Neural progenitor cell (in vitro differentiated cells): ENCODE measurements around the gene C14orf132. TPM values are rescaled to one million over a fixed set of nuclear protein-coding genes. Genes with fewer than 3 reads are reported as not detected.

Experiments
- DNase-seq: peaks from one replicate; pipeline ENCODE4 v3.0.0-alpha.2; 2016; ENCODE audit warnings: low spot score
- H2AFZ ChIP-seq: fragments of 200-600 bp; sonication (generic); replicated peaks from 2 replicates; pipeline ENCODE4 v1.6.1; 2016; ENCODE audit warnings: antibody characterized with exemption
- H3F3A ChIP-seq: fragments of 200-600 bp; sonication (generic); 2 replicates; pipeline ENCODE4 v1.6.1; 2016; ENCODE audit warnings: antibody characterized with exemption, low read depth
- H3K27ac ChIP-seq: fragments of 200-600 bp; sonication (generic); 2 replicates; pipeline ENCODE4 v1.5.1; 2016; ENCODE audit warnings: mild to moderate bottlenecking
- H3K27me3 ChIP-seq: fragments of 200-600 bp; sonication (generic); 2 replicates; pipeline ENCODE4 v1.6.1; 2016; ENCODE audit warnings: mild to moderate bottlenecking, moderate library complexity
- H3K36me3 ChIP-seq: fragments of 200-600 bp; sonication (generic); 2 replicates; pipeline ENCODE4 v1.5.1; 2016
- H3K4me1 ChIP-seq: fragments of 200-600 bp; sonication (generic); 2 replicates; pipeline ENCODE4 v1.6.1; 2016; ENCODE audit warnings: mixed run types
- H3K4me2 ChIP-seq: fragments of 200-600 bp; sonication (generic); 2 replicates; pipeline ENCODE4 v1.6.1; 2016
- H3K4me3 ChIP-seq: fragments of 200-600 bp; sonication (generic); 2 replicates; pipeline ENCODE4 v1.5.1; 2016
- H3K79me2 ChIP-seq: fragments of 200-600 bp; sonication (generic); 2 replicates; pipeline ENCODE4 v1.6.1; 2016; ENCODE audit warnings: low read depth
- H3K9ac ChIP-seq: fragments of 200-600 bp; sonication (generic); 2 replicates; pipeline ENCODE4 v1.6.1; 2016
- H3K9me3 ChIP-seq: fragments of 200-600 bp; sonication (generic); 2 replicates; pipeline ENCODE4 v1.5.1; 2016; ENCODE audit warnings: low read depth
- H4K20me1 ChIP-seq: fragments of 200-600 bp; sonication (generic); 2 replicates; pipeline ENCODE4 v1.6.1; 2016; ENCODE audit warnings: low read depth
- H3K27ac Mint-ChIP-seq: 3 replicates; pipeline ENCODE4 v1.8.0; 2021; ENCODE audit warnings: mixed read lengths
- H3K27me3 Mint-ChIP-seq: 2 replicates; pipeline ENCODE4 v1.8.0; 2022; ENCODE audit warnings: low read depth, mild to moderate bottlenecking, inconsistent platforms, moderate library complexity, mixed read lengths; ENCODE audit not compliant: insufficient read depth
- H3K36me3 Mint-ChIP-seq: 3 replicates; pipeline ENCODE4 v1.8.0; 2021; ENCODE audit warnings: mixed read lengths
- H3K4me1 Mint-ChIP-seq: 3 replicates; pipeline ENCODE4 v1.8.0; 2021; ENCODE audit warnings: mixed read lengths
- H3K4me3 Mint-ChIP-seq: 3 replicates; pipeline ENCODE4 v1.8.0; 2021; ENCODE audit warnings: mild to moderate bottlenecking, moderate library complexity, mixed read lengths
- H3K9me3 Mint-ChIP-seq: 3 replicates; pipeline ENCODE4 v1.8.0; 2020; ENCODE audit warnings: mixed read lengths
- EZH2 ChIP-seq: fragments of 200-600 bp; sonication (generic); IDR thresholded peaks from 2 replicates; pipeline ENCODE4 v1.6.1; 2017; ENCODE audit warnings: antibody characterized with exemption, mild to moderate bottlenecking, moderate library complexity
- EZH2phosphoT487 ChIP-seq: fragments of 200-600 bp; sonication (generic); IDR thresholded peaks from 2 replicates; pipeline ENCODE4 v1.6.1; 2017; ENCODE audit warnings: antibody characterized with exemption
- total RNA-seq: library from RNA; depleted of rRNA; stranded (reverse); fragments of >200 nt; gene quantifications from 2 replicates; pipeline ENCODE4 v1.2.3, GENCODE V29; 2015; ENCODE audit warnings: low replicate concordance
- TF ChIP-seq, protein P1 (sequence below): fragments of 200-600 bp; sonication (generic); IDR thresholded peaks from 2 replicates; pipeline ENCODE4 v1.5.1; 2017; ENCODE audit warnings: antibody characterized with exemption, mild to moderate bottlenecking

Gene C14orf132
- total RNA-seq, 1 donor from 2014 or later: 8.1 TPM

DNA sequence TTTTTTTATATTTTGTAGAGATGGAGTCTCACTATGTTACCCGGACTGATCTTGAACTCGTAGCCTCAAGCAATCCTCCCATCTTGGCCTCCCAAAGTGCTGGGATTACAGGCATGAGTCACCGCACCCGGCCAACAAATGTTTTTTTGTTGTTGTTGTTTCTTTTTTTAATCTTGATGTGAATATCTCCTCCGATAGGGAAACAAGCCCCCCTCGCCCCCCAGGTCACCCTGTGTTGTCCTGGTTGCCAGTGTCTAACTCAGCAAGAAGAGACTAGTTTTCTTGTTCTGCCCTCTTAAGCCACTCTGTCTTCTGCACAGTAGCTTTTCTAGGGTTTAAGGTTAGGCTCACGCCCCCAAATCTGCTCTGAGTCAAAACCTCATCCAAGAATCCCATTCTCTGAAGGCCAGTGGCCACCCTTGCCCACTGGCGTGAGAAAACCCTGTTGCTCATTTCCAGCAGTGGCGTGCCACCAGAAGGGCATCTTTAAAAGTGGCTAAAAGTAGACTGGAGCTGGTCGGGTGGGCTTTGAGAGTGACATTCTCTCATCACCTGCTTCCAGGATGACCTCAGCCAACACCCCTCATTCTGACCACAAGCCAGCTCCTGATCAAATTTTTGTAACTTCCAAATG lies 42.7 kb downstream of the C14orf132 start:
- H3K4me1 Mint-ChIP-seq: peaks cover 36% of the 10 kb centered on the region
- H3K4me3 Mint-ChIP-seq: no peak overlapping the region
- no peak overlapping the region for H3K9ac ChIP-seq
- H4K20me1 ChIP-seq: no peaks in the 10 kb centered on the region
- H3K4me2 ChIP-seq: no peak overlapping the region
- H3K4me1 ChIP-seq: no peaks in the 10 kb centered on the region
- no peaks in the 10 kb centered on the region for H3K9me3 ChIP-seq
- no peak for DNase-seq
- no peaks in the 10 kb centered on the region for H3K9me3 Mint-ChIP-seq
- no peaks in the 10 kb centered on the region for H3F3A ChIP-seq
- H3K27ac ChIP-seq: no peak overlapping the region
- peaks cover 3% of the 10 kb centered on the region for H3K27me3 Mint-ChIP-seq
- no peak overlapping the region for H2AFZ ChIP-seq
- no peaks in the 10 kb centered on the region for H3K36me3 ChIP-seq
- H3K36me3 Mint-ChIP-seq: peaks cover 9% of the 10 kb centered on the region
- TF ChIP-seq EZH2phosphoT487 (no peak), EZH2 (no peak)
- TF ChIP-seq, protein P1, sequence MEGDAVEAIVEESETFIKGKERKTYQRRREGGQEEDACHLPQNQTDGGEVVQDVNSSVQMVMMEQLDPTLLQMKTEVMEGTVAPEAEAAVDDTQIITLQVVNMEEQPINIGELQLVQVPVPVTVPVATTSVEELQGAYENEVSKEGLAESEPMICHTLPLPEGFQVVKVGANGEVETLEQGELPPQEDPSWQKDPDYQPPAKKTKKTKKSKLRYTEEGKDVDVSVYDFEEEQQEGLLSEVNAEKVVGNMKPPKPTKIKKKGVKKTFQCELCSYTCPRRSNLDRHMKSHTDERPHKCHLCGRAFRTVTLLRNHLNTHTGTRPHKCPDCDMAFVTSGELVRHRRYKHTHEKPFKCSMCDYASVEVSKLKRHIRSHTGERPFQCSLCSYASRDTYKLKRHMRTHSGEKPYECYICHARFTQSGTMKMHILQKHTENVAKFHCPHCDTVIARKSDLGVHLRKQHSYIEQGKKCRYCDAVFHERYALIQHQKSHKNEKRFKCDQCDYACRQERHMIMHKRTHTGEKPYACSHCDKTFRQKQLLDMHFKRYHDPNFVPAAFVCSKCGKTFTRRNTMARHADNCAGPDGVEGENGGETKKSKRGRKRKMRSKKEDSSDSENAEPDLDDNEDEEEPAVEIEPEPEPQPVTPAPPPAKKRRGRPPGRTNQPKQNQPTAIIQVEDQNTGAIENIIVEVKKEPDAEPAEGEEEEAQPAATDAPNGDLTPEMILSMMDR: no peak
- no peaks in the 10 kb centered on the region for H3K79me2 ChIP-seq
- H3K4me3 ChIP-seq: no peak overlapping the region
- no peak overlapping the region for H3K27ac Mint-ChIP-seq
- no peaks in the 10 kb centered on the region for H3K27me3 ChIP-seq

DNA sequence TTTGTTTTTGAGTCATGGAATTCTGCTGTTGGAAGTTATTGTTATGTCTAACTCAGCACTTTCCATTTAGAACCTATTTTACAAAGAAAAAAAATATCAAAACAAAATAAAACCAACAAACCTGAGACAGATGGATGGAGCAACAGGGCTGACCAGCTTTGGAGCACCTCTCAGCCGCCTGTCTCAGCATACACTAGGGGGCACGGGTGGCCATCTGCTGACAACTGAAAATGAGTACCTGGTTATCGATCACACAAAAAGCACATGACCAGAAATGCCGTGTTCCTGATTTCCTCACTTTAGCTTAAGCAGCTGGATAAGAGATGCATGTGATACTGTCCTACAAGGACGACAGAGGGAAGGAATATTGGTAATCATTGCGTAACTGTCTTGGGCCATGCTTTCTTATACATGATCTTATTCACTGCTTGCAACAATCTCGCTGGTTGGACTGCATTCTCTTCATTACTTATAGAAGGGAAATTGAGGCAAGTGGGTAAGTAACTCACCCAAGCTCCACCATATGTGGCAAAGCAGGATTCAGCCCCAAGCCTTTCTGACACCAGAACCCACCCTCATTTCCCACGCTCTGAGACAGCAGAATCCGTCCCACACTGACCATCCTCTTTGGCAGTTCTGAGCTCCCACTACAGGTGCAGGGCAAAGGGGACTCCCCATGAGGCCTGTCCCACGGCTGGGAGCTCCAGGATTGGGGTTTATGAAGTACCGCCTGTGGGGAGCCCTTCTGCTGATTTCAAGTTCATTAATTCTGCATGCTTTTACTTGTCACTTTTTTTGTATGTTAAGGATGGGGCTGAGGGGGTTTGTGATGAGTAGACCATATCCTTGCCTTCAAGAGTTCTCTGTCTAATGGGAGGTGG lies 43.5 kb downstream of the C14orf132 start:
- Histone ChIP-seq H2AFZ (no peak overlapping the region), H4K20me1 (no peaks in the 10 kb centered on the region), H3K36me3 (no peaks in the 10 kb centered on the region), H3F3A (no peaks in the 10 kb centered on the region), H3K4me3 (no peak overlapping the region), H3K4me1 (no peaks in the 10 kb centered on the region), H3K27ac (no peak overlapping the region), H3K4me2 (no peak overlapping the region), H3K27me3 (no peaks in the 10 kb centered on the region), H3K79me2 (no peaks in the 10 kb centered on the region), H3K9me3 (no peaks in the 10 kb centered on the region), H3K9ac (no peak overlapping the region)
- Mint-ChIP-seq H3K27me3 (peaks cover 3% of the 10 kb centered on the region), H3K4me1 (peaks cover 28% of the 10 kb centered on the region), H3K4me3 (no peak overlapping the region), H3K27ac (no peak overlapping the region), H3K36me3 (peaks cover 15% of the 10 kb centered on the region), H3K9me3 (no peaks in the 10 kb centered on the region)
- TF ChIP-seq, protein P1: no peak
- TF ChIP-seq EZH2 (no peak), EZH2phosphoT487 (no peak)
- no peak for DNase-seq

GRCh38 chr14:96083667-96084320 lies 44.6 kb downstream of the C14orf132 start:
- Histone ChIP-seq H3K36me3 (no peaks in the 10 kb centered on the region), H3K4me1 (no peaks in the 10 kb centered on the region), H3K4me2 (no peak overlapping the region), H3F3A (no peaks in the 10 kb centered on the region), H4K20me1 (no peaks in the 10 kb centered on the region), H2AFZ (no peak overlapping the region), H3K27ac (no peak overlapping the region), H3K4me3 (no peak overlapping the region), H3K9me3 (no peaks in the 10 kb centered on the region), H3K9ac (no peak overlapping the region), H3K79me2 (no peaks in the 10 kb centered on the region), H3K27me3 (no peaks in the 10 kb centered on the region)
- Mint-ChIP-seq H3K27ac (peak overlapping the region; percentile 96), H3K27me3 (peaks cover 3% of the 10 kb centered on the region), H3K4me1 (peaks cover 20% of the 10 kb centered on the region), H3K36me3 (peaks cover 19% of the 10 kb centered on the region), H3K9me3 (no peaks in the 10 kb centered on the region), H3K4me3 (no peak overlapping the region)
- TF ChIP-seq, protein P1: no peak
- no peak for TF ChIP-seq EZH2phosphoT487
- TF ChIP-seq EZH2: no peak
- DNase-seq: no peak
